Right lobe of liver (tissue), 4 donors: ENCODE measurements around the gene PTK6.

Experiments
- POLR2A ChIP-seq: fragments of 450-650 bp; IDR thresholded peaks from one replicate; pipeline ENCODE4 v1.6.1; 2017; ENCODE audit warnings: antibody characterized with exemption, mild to moderate bottlenecking
- TF ChIP-seq, protein P1 (sequence below), 4 donors: fragments of 200-600 bp in 3 of 4; fragments of 450-650 bp in 1 of 4; IDR thresholded peaks; one replicate each; pipeline versions ENCODE4 v1.5.1 to v1.8.0; 2016 to 2022; ENCODE audit warnings: antibody characterized with exemption in 4 of 4, mild to moderate bottlenecking in 2 of 4
- donor health status: DM: no; HTN: no; CAD: no.
- donor health status: DM: no; HTN: no; CAD: no.
- donor health status: DM: no; HTN: yes; CAD: no.

DNA sequence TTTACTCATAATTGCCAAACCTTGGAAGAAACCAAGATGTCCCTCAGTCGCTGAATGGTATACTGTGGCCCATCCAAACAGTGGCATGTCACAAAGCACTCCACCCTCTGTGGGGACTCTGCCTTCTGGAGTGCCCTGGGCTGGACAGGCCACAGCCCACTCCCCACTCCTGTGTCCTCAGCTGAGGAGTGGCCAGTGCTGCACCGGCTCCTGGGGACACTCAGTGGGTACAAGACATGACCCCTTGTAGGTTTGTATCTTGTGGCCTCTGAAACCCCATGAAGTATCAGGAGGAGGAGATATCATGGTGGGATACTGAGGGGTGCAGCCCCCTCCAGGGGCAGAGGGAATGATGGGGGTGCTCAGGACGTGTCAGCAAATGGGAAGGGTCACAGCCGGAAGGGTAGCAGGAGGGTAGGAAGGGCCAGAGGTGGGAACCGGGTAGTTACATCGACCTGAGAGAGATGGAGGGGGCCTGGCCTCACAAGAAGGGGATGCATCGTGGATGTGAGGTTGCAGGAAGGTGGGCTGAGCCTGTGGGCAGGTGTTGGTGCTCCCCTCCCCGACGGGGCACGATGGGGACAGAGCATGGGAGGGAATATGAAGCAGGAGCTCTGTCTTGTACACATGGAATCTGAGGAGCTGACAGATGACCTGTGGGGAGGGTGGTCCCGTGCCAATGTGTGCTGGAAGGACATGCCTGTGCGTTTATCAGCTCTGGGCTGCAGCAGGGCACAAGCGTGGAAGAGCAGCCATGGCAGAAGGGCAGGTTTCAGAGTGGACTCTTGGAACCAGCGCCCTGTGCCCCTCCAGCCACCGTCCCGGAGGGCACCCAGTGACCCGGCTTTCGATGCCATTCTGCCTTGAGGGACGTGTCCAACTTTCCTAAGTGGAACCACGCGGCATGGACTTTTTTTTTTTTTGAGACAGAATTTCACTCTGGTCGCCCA, 48.7 kb upstream of the PTK6 start:
- TF ChIP-seq, protein P1, sequence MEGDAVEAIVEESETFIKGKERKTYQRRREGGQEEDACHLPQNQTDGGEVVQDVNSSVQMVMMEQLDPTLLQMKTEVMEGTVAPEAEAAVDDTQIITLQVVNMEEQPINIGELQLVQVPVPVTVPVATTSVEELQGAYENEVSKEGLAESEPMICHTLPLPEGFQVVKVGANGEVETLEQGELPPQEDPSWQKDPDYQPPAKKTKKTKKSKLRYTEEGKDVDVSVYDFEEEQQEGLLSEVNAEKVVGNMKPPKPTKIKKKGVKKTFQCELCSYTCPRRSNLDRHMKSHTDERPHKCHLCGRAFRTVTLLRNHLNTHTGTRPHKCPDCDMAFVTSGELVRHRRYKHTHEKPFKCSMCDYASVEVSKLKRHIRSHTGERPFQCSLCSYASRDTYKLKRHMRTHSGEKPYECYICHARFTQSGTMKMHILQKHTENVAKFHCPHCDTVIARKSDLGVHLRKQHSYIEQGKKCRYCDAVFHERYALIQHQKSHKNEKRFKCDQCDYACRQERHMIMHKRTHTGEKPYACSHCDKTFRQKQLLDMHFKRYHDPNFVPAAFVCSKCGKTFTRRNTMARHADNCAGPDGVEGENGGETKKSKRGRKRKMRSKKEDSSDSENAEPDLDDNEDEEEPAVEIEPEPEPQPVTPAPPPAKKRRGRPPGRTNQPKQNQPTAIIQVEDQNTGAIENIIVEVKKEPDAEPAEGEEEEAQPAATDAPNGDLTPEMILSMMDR (IDR thresholded peaks at IDR 0.05): no peak
- TF ChIP-seq POLR2A: no peak
